ENCODE results near the gene TCEA3.

The TCEA3 gene

DNA sequence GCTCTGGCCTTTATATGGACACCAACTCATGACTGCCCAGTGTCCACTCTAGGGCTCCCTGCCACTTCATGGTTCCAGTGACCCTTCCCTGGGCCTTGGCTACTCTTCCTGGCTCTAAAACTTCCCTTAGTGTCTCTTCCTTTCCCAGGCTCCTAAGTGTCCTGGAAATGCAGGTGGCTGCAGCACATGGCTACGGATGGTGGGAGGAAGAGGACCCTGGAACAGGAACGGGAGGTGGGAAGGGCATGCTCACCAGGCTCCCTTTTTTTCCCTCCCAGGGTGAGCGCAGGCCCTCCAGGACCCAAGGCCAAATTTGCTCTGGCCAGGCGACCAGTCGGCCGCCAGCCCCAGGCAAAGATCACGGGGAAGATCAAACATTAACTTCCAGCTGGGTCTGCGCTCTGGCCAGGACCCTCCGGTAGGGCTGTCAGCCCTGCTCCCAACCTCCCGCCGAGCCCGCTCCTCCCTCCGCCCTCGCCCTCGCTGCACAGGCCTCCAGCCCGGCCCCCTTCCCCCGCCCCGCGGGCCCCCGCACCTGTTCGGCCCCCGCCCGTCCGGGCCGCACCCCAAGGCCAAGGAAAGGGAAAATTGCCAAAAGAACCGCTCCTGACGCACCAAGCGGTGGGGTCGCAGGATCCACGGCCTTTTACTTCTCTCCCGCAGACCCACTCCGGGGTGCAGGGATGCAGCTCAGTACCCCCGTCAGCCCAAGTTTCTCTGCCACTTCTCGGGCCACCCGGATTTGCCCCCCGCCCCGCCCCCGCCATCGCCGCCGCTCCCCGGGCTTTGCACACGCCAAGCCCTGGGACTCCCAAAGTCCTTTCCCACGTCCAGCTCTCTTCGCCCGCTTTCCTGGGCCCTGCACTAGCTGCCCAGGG, 894 bp downstream of the TCEA3 start:
- Histone ChIP-seq H3K27me3 (ENCODE audit: low read depth, low read length) (0 out of 2 replicates have a peak, but pooled peaks cover 10% of the 10 kb centered on the region), H3K4me3 (ENCODE audit: low read length) (no peak overlapping the region), H3K9me3 (ENCODE audit: insufficient read depth, low read length) (no peaks in the 10 kb centered on the region), H3K36me3 (replicated peaks; ENCODE audit: low read depth, low read length) (no peaks in the 10 kb centered on the region), H3K4me2 (ENCODE audit: low read length) (no peak overlapping the region), H4K20me1 (ENCODE audit: insufficient read depth, low read length) (no peaks in the 10 kb centered on the region), H3K79me2 (ENCODE audit: low read length) (no peaks in the 10 kb centered on the region), H2AFZ (ENCODE audit: low read depth, low read length) (no peak overlapping the region), H3K27ac (ENCODE audit: low read length) (no peak overlapping the region), H3K4me1 (ENCODE audit: low read length) (no peaks in the 10 kb centered on the region), H3K9ac (ENCODE audit: low read length) (no peak overlapping the region)
- TF ChIP-seq, protein P1, sequence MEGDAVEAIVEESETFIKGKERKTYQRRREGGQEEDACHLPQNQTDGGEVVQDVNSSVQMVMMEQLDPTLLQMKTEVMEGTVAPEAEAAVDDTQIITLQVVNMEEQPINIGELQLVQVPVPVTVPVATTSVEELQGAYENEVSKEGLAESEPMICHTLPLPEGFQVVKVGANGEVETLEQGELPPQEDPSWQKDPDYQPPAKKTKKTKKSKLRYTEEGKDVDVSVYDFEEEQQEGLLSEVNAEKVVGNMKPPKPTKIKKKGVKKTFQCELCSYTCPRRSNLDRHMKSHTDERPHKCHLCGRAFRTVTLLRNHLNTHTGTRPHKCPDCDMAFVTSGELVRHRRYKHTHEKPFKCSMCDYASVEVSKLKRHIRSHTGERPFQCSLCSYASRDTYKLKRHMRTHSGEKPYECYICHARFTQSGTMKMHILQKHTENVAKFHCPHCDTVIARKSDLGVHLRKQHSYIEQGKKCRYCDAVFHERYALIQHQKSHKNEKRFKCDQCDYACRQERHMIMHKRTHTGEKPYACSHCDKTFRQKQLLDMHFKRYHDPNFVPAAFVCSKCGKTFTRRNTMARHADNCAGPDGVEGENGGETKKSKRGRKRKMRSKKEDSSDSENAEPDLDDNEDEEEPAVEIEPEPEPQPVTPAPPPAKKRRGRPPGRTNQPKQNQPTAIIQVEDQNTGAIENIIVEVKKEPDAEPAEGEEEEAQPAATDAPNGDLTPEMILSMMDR (IDR thresholded peaks at IDR 0.05; ENCODE audit: low read depth, low read length): no peak
- TF ChIP-seq EZH2phosphoT487 (IDR thresholded peaks at IDR 0.05; ENCODE audit: low read depth): no peak

- Histone ChIP-seq H3K4me2 (ENCODE audit: low read length) (no peak overlapping the region), H3K9me3 (ENCODE audit: insufficient read depth, low read length) (no peaks in the 10 kb centered on the region), H3K9ac (ENCODE audit: low read length) (no peak overlapping the region), H3K27me3 (ENCODE audit: low read depth, low read length) (0 out of 2 replicates have a peak, but pooled peaks cover 4% of the 10 kb centered on the region), H3K79me2 (ENCODE audit: low read length) (no peaks in the 10 kb centered on the region), H3K4me1 (ENCODE audit: low read length) (no peaks in the 10 kb centered on the region), H4K20me1 (ENCODE audit: insufficient read depth, low read length) (no peaks in the 10 kb centered on the region), H3K4me3 (ENCODE audit: low read length) (no peak overlapping the region), H3K36me3 (replicated peaks; ENCODE audit: low read depth, low read length) (no peaks in the 10 kb centered on the region), H3K27ac (ENCODE audit: low read length) (no peak overlapping the region), H2AFZ (ENCODE audit: low read depth, low read length) (no peak overlapping the region)
- TF ChIP-seq EZH2phosphoT487 (IDR thresholded peaks at IDR 0.05; ENCODE audit: low read depth): no peak
- TF ChIP-seq, protein P1 (IDR thresholded peaks at IDR 0.05; ENCODE audit: low read depth, low read length): no peak
These were observed 1.6 kb downstream of the TCEA3 start for GRCh38 chr1:23422941-23423340.

DNA sequence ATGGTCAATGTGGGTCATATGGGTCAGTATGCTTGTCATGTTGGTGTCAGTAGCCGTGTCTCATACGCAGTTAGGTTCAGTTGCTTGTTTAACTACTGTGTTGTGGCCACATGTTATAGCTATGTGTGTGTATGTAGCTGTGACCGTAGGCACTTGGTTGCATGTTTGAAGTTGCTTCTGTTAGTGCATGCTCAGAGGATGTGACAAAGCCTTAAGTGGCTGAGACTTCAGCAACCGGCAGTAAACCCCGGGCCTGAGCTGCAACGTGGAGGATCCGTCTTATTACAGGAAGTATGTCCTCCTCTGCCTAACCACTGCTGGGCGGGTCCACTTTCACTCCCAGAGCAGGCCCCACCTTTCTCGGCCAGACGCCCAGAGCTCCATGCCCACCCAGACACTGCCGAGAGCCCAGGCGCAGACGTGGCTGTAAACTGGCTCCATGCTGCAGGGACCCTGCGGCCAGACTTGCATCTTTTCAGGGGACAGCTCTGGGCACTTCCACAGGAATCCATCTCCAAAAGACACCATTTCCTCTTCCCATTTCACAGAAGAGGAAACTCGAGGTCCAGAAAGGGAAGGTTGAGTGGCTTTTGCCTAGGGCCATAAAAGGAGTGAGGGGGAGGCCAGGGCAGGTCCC, 2.2 kb downstream of the TCEA3 start:
- H3K4me2 ChIP-seq (ENCODE audit: low read length): no peak overlapping the region
- H3K4me3 ChIP-seq (ENCODE audit: low read length): no peak overlapping the region
- H4K20me1 ChIP-seq (ENCODE audit: insufficient read depth, low read length): no peaks in the 10 kb centered on the region
- no peak overlapping the region for H2AFZ ChIP-seq (ENCODE audit: low read depth, low read length)
- H3K9ac ChIP-seq (ENCODE audit: low read length): no peak overlapping the region
- 0 out of 2 replicates have a peak, but pooled peaks cover 4% of the 10 kb centered on the region for H3K27me3 ChIP-seq (ENCODE audit: low read depth, low read length)
- no peaks in the 10 kb centered on the region for H3K9me3 ChIP-seq (ENCODE audit: insufficient read depth, low read length)
- H3K27ac ChIP-seq (ENCODE audit: low read length): no peak overlapping the region
- H3K4me1 ChIP-seq (ENCODE audit: low read length): no peaks in the 10 kb centered on the region
- H3K79me2 ChIP-seq (ENCODE audit: low read length): no peaks in the 10 kb centered on the region
- H3K36me3 ChIP-seq (replicated peaks; ENCODE audit: low read depth, low read length): no peaks in the 10 kb centered on the region
- TF ChIP-seq, protein P1 (IDR thresholded peaks at IDR 0.05; ENCODE audit: low read depth, low read length): no peak
- no peak for TF ChIP-seq EZH2phosphoT487 (IDR thresholded peaks at IDR 0.05; ENCODE audit: low read depth)

DNA sequence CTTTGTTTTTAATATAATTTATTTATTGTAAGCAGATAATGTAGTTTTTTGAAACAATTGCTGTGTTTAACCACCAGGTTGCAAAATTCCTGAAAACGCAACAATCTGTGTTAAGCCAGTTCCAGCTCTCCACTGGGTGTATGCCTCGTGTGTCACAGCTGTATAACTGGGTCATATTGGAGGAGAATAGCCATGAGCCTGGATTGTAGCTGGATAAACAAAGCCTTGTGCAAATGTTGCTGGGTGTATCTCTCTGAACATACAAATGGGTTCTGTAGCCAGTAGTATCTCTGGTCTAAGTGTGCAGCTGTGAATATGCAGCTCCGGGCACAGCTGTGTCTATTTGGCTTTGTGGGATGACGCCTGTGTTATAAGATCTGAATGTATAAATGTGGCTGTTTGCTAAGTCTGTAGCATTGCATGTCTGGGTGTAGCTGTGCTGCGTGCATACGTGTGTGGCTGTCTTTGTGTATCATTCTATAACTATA, 2.8 kb downstream of the TCEA3 start:
- no peaks in the 10 kb centered on the region for H4K20me1 ChIP-seq (ENCODE audit: insufficient read depth, low read length)
- no peaks in the 10 kb centered on the region for H3K36me3 ChIP-seq (replicated peaks; ENCODE audit: low read depth, low read length)
- H3K27ac ChIP-seq (ENCODE audit: low read length): no peak overlapping the region
- H2AFZ ChIP-seq (ENCODE audit: low read depth, low read length): no peak overlapping the region
- H3K79me2 ChIP-seq (ENCODE audit: low read length): no peaks in the 10 kb centered on the region
- no peak overlapping the region for H3K4me3 ChIP-seq (ENCODE audit: low read length)
- H3K4me1 ChIP-seq (ENCODE audit: low read length): no peaks in the 10 kb centered on the region
- H3K27me3 ChIP-seq (ENCODE audit: low read depth, low read length): 0 out of 2 replicates have a peak, but pooled peaks cover 4% of the 10 kb centered on the region
- no peak overlapping the region for H3K9ac ChIP-seq (ENCODE audit: low read length)
- TF ChIP-seq, protein P1 (IDR thresholded peaks at IDR 0.05; ENCODE audit: low read depth, low read length): no peak
- TF ChIP-seq EZH2phosphoT487 (IDR thresholded peaks at IDR 0.05; ENCODE audit: low read depth): no peak
- no peak overlapping the region for H3K4me2 ChIP-seq (ENCODE audit: low read length)
- no peaks in the 10 kb centered on the region for H3K9me3 ChIP-seq (ENCODE audit: insufficient read depth, low read length)
